HG03469 (cell line): Measurements from ENCODE around the gene MYL10.

Experiments
- ATAC-seq: cut with Tn5 transposase; IDR thresholded peaks from one replicate; pipeline ENCODE4 v1.9.1; 2021; ENCODE audit warnings: mild to moderate bottlenecking, moderate library complexity, moderate number of reproducible peaks; ENCODE audit not compliant: unreplicated experiment

Gene MYL10

GRCh38 chr7:101629171-101629570 is at the start of gene MYL10:
Gene MYL10 (minus strand): TSS chr7:101629296. CDS start chr7:101629118, 178 bp downstream.
- ATAC-seq = no peak

- no peak for ATAC-seq
These were observed 49.6 kb upstream of the MYL10 start for GRCh38 chr7:101678658-101679057.

- ATAC-seq = no peak
These were observed 48.8 kb upstream of the MYL10 start for GRCh38 chr7:101677797-101678479.

- no peak for ATAC-seq
These were observed 48.3 kb upstream of the MYL10 start for GRCh38 chr7:101677391-101677790.

GRCh38 chr7:101676956-101677355 is 47.9 kb upstream of the MYL10 start:
- no peak for ATAC-seq

- ATAC-seq = no peak
These were observed 47.0 kb upstream of the MYL10 start for GRCh38 chr7:101676062-101676598.

GRCh38 chr7:101674439-101674838 is 45.3 kb upstream of the MYL10 start:
- ATAC-seq = no peak

GRCh38 chr7:101673951-101674350 is 44.9 kb upstream of the MYL10 start:
- ATAC-seq = no peak

GRCh38 chr7:101673315-101673714 is 44.2 kb upstream of the MYL10 start:
- no peak for ATAC-seq

- no peak for ATAC-seq
These were observed 42.6 kb upstream of the MYL10 start for GRCh38 chr7:101671371-101672356.

GRCh38 chr7:101669307-101669706 is 40.2 kb upstream of the MYL10 start:
- no peak for ATAC-seq

GRCh38 chr7:101668726-101669125 is 39.6 kb upstream of the MYL10 start:
- ATAC-seq = no peak

GRCh38 chr7:101667920-101668319 is 38.8 kb upstream of the MYL10 start:
- no peak for ATAC-seq

GRCh38 chr7:101667399-101667798 is 38.3 kb upstream of the MYL10 start:
- ATAC-seq = no peak

- no peak for ATAC-seq
These were observed 37.6 kb upstream of the MYL10 start for GRCh38 chr7:101666741-101667140.

GRCh38 chr7:101666293-101666692 is 37.2 kb upstream of the MYL10 start:
- ATAC-seq = no peak

- no peak for ATAC-seq
These were observed 35.9 kb upstream of the MYL10 start for GRCh38 chr7:101664893-101665471.

GRCh38 chr7:101664436-101664835 is 35.3 kb upstream of the MYL10 start:
- no peak for ATAC-seq

- ATAC-seq = no peak
These were observed 34.7 kb upstream of the MYL10 start for GRCh38 chr7:101663747-101664146.

- no peak for ATAC-seq
These were observed 33.4 kb upstream of the MYL10 start for GRCh38 chr7:101662447-101662998.

- no peak for ATAC-seq
These were observed 30.6 kb upstream of the MYL10 start for GRCh38 chr7:101659706-101660105.
